Stimulated activated naive CD8-positive, alpha-beta T cell treated with anti-CD3 and anti-CD28 coated beads, Interleukin-15, amount 100 ng/mL, for 72 hours (primary cell): ENCODE results near the gene FGF12.
A peak's percentile ranks its signal among the peaks of the same experiment; 100 is the strongest.

Experiments used
- ATAC-seq: fragments of 150-1000 bp; cut with Tn5 transposase; 2 replicates; pipeline ENCODE4 v1.10.0; 2021; ENCODE audit warnings: mild to moderate bottlenecking, moderate library complexity
- DNase-seq, 2 donors: peaks; one replicate each; pipeline ENCODE4 v3.0.0; 2021 to 2022
- H3K27ac Mint-ChIP-seq, 2 donors: one replicate each; pipeline ENCODE4 v1.8.0; 2022; ENCODE audit warnings: mild to moderate bottlenecking in 2 of 2, mixed read lengths in 2 of 2, moderate library complexity in 2 of 2
- H3K27me3 Mint-ChIP-seq: one replicate; pipeline ENCODE4 v1.8.0; 2022; ENCODE audit warnings: mixed read lengths
- H3K4me1 Mint-ChIP-seq: one replicate; pipeline ENCODE4 v1.8.0; 2022; ENCODE audit warnings: mild to moderate bottlenecking, mixed read lengths
- H3K4me3 Mint-ChIP-seq, 2 donors: one replicate each; pipeline ENCODE4 v1.8.0; 2022; ENCODE audit warnings: mild to moderate bottlenecking in 2 of 2, mixed read lengths in 2 of 2, moderate library complexity in 1 of 2
- H3K9me3 Mint-ChIP-seq, 2 donors: one replicate each; pipeline ENCODE4 v1.8.0; 2022; ENCODE audit warnings: mixed read lengths in 2 of 2

Gene FGF12

GRCh38 chr3:192339214-192339613 lies 388.1 kb downstream of the FGF12 start:
- DNase-seq = no peak
- Mint-ChIP-seq H3K4me1 (no peaks in the 10 kb centered on the region), H3K27ac (no peak overlapping the region), H3K27me3 (no peaks in the 10 kb centered on the region), H3K4me3 (no peak overlapping the region), H3K9me3 (no peaks in the 10 kb centered on the region)
- no peak for ATAC-seq

- no peaks in the 10 kb centered on the region for H3K9me3 Mint-ChIP-seq
- ATAC-seq (no peak), DNase-seq (no peak)
- H3K27me3 Mint-ChIP-seq = no peaks in the 10 kb centered on the region
- H3K4me1 Mint-ChIP-seq = peaks cover 9% of the 10 kb centered on the region
- H3K4me3 Mint-ChIP-seq = no peak overlapping the region
- H3K27ac Mint-ChIP-seq = no peak overlapping the region
Observed at GRCh38 chr3:192336286-192336685, 391.1 kb downstream of the FGF12 start.

- Mint-ChIP-seq H3K9me3 (no peaks in the 10 kb centered on the region), H3K4me3 (peak overlapping the region in 1 of 2 donors; percentile 38), H3K27me3 (no peaks in the 10 kb centered on the region), H3K27ac (peak overlapping the region; percentile 40 to 54), H3K4me1 (peaks cover 10% of the 10 kb centered on the region)
- ATAC-seq = no peak
- DNase-seq = no peak
Observed at GRCh38 chr3:192332386-192333291, 394.7 kb downstream of the FGF12 start.

GRCh38 chr3:192331749-192332385 lies 395.5 kb downstream of the FGF12 start:
- Mint-ChIP-seq H3K9me3 (no peaks in the 10 kb centered on the region), H3K4me1 (peaks cover 10% of the 10 kb centered on the region), H3K4me3 (peak overlapping the region; percentile 33 to 39), H3K27ac (peak overlapping the region in 1 of 2 donors; percentile 79), H3K27me3 (no peaks in the 10 kb centered on the region)
- ATAC-seq = no peak
- no peak for DNase-seq

- DNase-seq (no peak), ATAC-seq (no peak)
- Mint-ChIP-seq H3K27ac (no peak overlapping the region), H3K4me1 (peaks cover 4% of the 10 kb centered on the region), H3K4me3 (no peak overlapping the region), H3K27me3 (no peaks in the 10 kb centered on the region), H3K9me3 (peaks cover 0 to 8% of the 10 kb centered on the region in 2 donors)
Observed at GRCh38 chr3:192326656-192327055, 400.7 kb downstream of the FGF12 start.

- DNase-seq (no peak), ATAC-seq (no peak)
- Mint-ChIP-seq H3K4me3 (no peak overlapping the region), H3K9me3 (peaks cover 8 to 11% of the 10 kb centered on the region in 2 donors), H3K27me3 (no peaks in the 10 kb centered on the region), H3K27ac (peak overlapping the region in 1 of 2 donors; percentile 4), H3K4me1 (no peaks in the 10 kb centered on the region)
Observed at GRCh38 chr3:192317564-192317963, 409.8 kb downstream of the FGF12 start.

- H3K9me3 Mint-ChIP-seq = peaks cover 5 to 11% of the 10 kb centered on the region in 2 donors
- H3K27ac Mint-ChIP-seq = no peak overlapping the region
- no peak overlapping the region for H3K4me3 Mint-ChIP-seq
- no peak for DNase-seq
- no peaks in the 10 kb centered on the region for H3K27me3 Mint-ChIP-seq
- no peaks in the 10 kb centered on the region for H3K4me1 Mint-ChIP-seq
- ATAC-seq = no peak
Observed at GRCh38 chr3:192313605-192314004, 413.7 kb downstream of the FGF12 start.

GRCh38 chr3:192307631-192308030 lies 419.7 kb downstream of the FGF12 start:
- H3K4me1 Mint-ChIP-seq = no peaks in the 10 kb centered on the region
- H3K27me3 Mint-ChIP-seq = no peaks in the 10 kb centered on the region
- H3K9me3 Mint-ChIP-seq = peaks cover 0 to 1% of the 10 kb centered on the region in 2 donors
- no peak for DNase-seq
- H3K27ac Mint-ChIP-seq = no peak overlapping the region
- H3K4me3 Mint-ChIP-seq = no peak overlapping the region
- ATAC-seq = no peak

GRCh38 chr3:192303235-192303634 lies 424.1 kb downstream of the FGF12 start:
- no peak overlapping the region for H3K4me3 Mint-ChIP-seq
- no peaks in the 10 kb centered on the region for H3K4me1 Mint-ChIP-seq
- H3K9me3 Mint-ChIP-seq = peaks cover 0 to 5% of the 10 kb centered on the region in 2 donors
- ATAC-seq (no peak), DNase-seq (no peak)
- H3K27me3 Mint-ChIP-seq = no peaks in the 10 kb centered on the region
- H3K27ac Mint-ChIP-seq = no peak overlapping the region

GRCh38 chr3:192302721-192303120 lies 424.6 kb downstream of the FGF12 start:
- no peak for ATAC-seq
- H3K27ac Mint-ChIP-seq = peak overlapping the region in 1 of 2 donors; percentile 72
- no peak overlapping the region for H3K4me3 Mint-ChIP-seq
- peaks cover 0 to 5% of the 10 kb centered on the region in 2 donors for H3K9me3 Mint-ChIP-seq
- no peaks in the 10 kb centered on the region for H3K27me3 Mint-ChIP-seq
- DNase-seq = no peak
- no peaks in the 10 kb centered on the region for H3K4me1 Mint-ChIP-seq

- H3K4me1 Mint-ChIP-seq = no peaks in the 10 kb centered on the region
- DNase-seq (no peak), ATAC-seq (no peak)
- H3K27ac Mint-ChIP-seq = no peak overlapping the region
- peaks cover 0 to 5% of the 10 kb centered on the region in 2 donors for H3K9me3 Mint-ChIP-seq
- no peaks in the 10 kb centered on the region for H3K27me3 Mint-ChIP-seq
- no peak overlapping the region for H3K4me3 Mint-ChIP-seq
Observed at GRCh38 chr3:192299921-192300320, 427.4 kb downstream of the FGF12 start.

GRCh38 chr3:192296845-192297244 lies 430.5 kb downstream of the FGF12 start:
- no peak for ATAC-seq
- Mint-ChIP-seq H3K27ac (no peak overlapping the region), H3K9me3 (peaks cover 7% of the 10 kb centered on the region in 2 donors), H3K27me3 (no peaks in the 10 kb centered on the region), H3K4me3 (no peak overlapping the region), H3K4me1 (no peaks in the 10 kb centered on the region)
- DNase-seq = no peak

GRCh38 chr3:192284443-192285072 lies 442.8 kb downstream of the FGF12 start:
- Mint-ChIP-seq H3K4me1 (no peaks in the 10 kb centered on the region), H3K27ac (no peak overlapping the region), H3K27me3 (no peaks in the 10 kb centered on the region), H3K9me3 (peaks cover 0 to 6% of the 10 kb centered on the region in 2 donors), H3K4me3 (no peak overlapping the region)
- no peak for DNase-seq
- no peak for ATAC-seq

- Mint-ChIP-seq H3K9me3 (peaks cover 0 to 14% of the 10 kb centered on the region in 2 donors), H3K27ac (no peak overlapping the region), H3K27me3 (no peaks in the 10 kb centered on the region), H3K4me1 (no peaks in the 10 kb centered on the region), H3K4me3 (no peak overlapping the region)
- ATAC-seq (no peak), DNase-seq (no peak)
Observed at GRCh38 chr3:192281207-192281880, 446.0 kb downstream of the FGF12 start.

- ATAC-seq = no peak
- Mint-ChIP-seq H3K27me3 (no peaks in the 10 kb centered on the region), H3K27ac (no peak overlapping the region), H3K9me3 (peaks cover 0 to 14% of the 10 kb centered on the region in 2 donors), H3K4me1 (no peaks in the 10 kb centered on the region), H3K4me3 (no peak overlapping the region)
- no peak for DNase-seq
Observed at GRCh38 chr3:192279664-192280063, 447.7 kb downstream of the FGF12 start.
